HepG2 (cell line): ENCODE measurements around the gene WDR35. TPM values are rescaled to one million over a fixed set of nuclear protein-coding genes. Genes with fewer than 3 reads are reported as not detected.

Source experiments
- ARID2 ChIP-seq: sonication (generic); formaldehyde crosslinking; IDR thresholded peaks from 2 replicates; pipeline ENCODE4 v1.8.1; 2022; ENCODE audit warnings: mild to moderate bottlenecking, missing genetic modification reagents, borderline replicate concordance
- ATRX ChIP-seq: sonication (generic); formaldehyde crosslinking; IDR thresholded peaks from 2 replicates; pipeline ENCODE4 v1.4.0; 2020; ENCODE audit warnings: missing genetic modification reagents, borderline replicate concordance
- DNMT1 ChIP-seq: sonication (generic); formaldehyde crosslinking; IDR thresholded peaks from 2 replicates; pipeline ENCODE4 v1.5.1; 2020; ENCODE audit warnings: mild to moderate bottlenecking, missing genetic modification reagents
- E2F1 ChIP-seq: sonication (generic); formaldehyde crosslinking; IDR thresholded peaks from 2 replicates; pipeline ENCODE4 v1.5.0; 2020; ENCODE audit warnings: missing genetic modification reagents
- GMEB1 ChIP-seq: sonication (generic); formaldehyde crosslinking; IDR thresholded peaks from 2 replicates; pipeline ENCODE4 v1.5.1; 2020; ENCODE audit warnings: missing genetic modification reagents, mild to moderate bottlenecking, borderline replicate concordance
- HDAC2 ChIP-seq: sonication (generic); formaldehyde crosslinking; IDR thresholded peaks from 2 replicates; pipeline ENCODE4 v1.4.0; 2020; ENCODE audit warnings: missing genetic modification reagents
- HMGA1 ChIP-seq: sonication (generic); formaldehyde crosslinking; conservative IDR thresholded peaks from 2 replicates; pipeline ENCODE4 v1.4.0; 2020; ENCODE audit warnings: missing genetic modification reagents
- IKZF4 ChIP-seq: sonication (generic); formaldehyde crosslinking; IDR thresholded peaks from 2 replicates; pipeline ENCODE4 v1.5.1; 2020; ENCODE audit warnings: borderline replicate concordance, mild to moderate bottlenecking, low read depth, missing genetic modification reagents; ENCODE audit errors: not compliant biosample characterization
- KAT2B ChIP-seq: fragments of 150-350 bp; IDR thresholded peaks from 2 replicates; pipeline ENCODE4 v1.6.1; 2014; ENCODE audit warnings: low read depth, low read length, borderline replicate concordance
- MXI1 ChIP-seq: IDR thresholded peaks from 3 replicates; pipeline ENCODE4 v1.6.1; 2012; ENCODE audit warnings: low read depth, low read length, inconsistent platforms, borderline replicate concordance
- NCOA1 ChIP-seq: sonication (generic); formaldehyde crosslinking; IDR thresholded peaks from 2 replicates; pipeline ENCODE4 v1.9.0; 2021; ENCODE audit warnings: missing genetic modification reagents
- SAP130 ChIP-seq: IDR thresholded peaks from 2 replicates; pipeline ENCODE4 v1.6.1; 2016; ENCODE audit warnings: low read depth
- SRSF1 ChIP-seq: fragments of 200-400 bp; formaldehyde crosslinking; optimal IDR thresholded peaks from 2 replicates; pipeline ENCODE3; 2017; ENCODE audit warnings: mild to moderate bottlenecking, low read depth, low read length, moderate library complexity
- SUZ12 ChIP-seq: fragments of 150-350 bp; IDR thresholded peaks from 2 replicates; pipeline ENCODE4 v1.6.1; 2014; ENCODE audit warnings: low read depth, low read length
- TAF15 ChIP-seq: fragments of 200-400 bp; formaldehyde crosslinking; IDR thresholded peaks from one replicate; pipeline ENCODE4 v1.6.1; 2018; ENCODE audit warnings: mild to moderate bottlenecking, low read depth, low read length; ENCODE audit not compliant: poor library complexity, severe bottlenecking
- THAP11 ChIP-seq: IDR thresholded peaks from 2 replicates; pipeline ENCODE4 v1.6.1; 2016; ENCODE audit warnings: missing biosample characterization, missing genetic modification reagents
- ZFP41 ChIP-seq: sonication (generic); formaldehyde crosslinking; IDR thresholded peaks from 2 replicates; pipeline ENCODE4 v1.4.0; 2020; ENCODE audit warnings: mild to moderate bottlenecking, missing genetic modification reagents, borderline replicate concordance
- ZFP62 ChIP-seq: sonication (generic); formaldehyde crosslinking; IDR thresholded peaks from 2 replicates; pipeline ENCODE4 v1.4.0; 2020; ENCODE audit warnings: missing genetic modification reagents
- ZNF256 ChIP-seq: sonication (generic); formaldehyde crosslinking; conservative IDR thresholded peaks from 2 replicates; pipeline ENCODE4 v1.4.0; 2020; ENCODE audit warnings: missing genetic modification reagents
- ZNF343 ChIP-seq: sonication (generic); formaldehyde crosslinking; IDR thresholded peaks from 2 replicates; pipeline ENCODE4 v1.4.0; 2020; ENCODE audit warnings: mild to moderate bottlenecking, missing genetic modification reagents
- ZNF761 ChIP-seq: sonication (generic); formaldehyde crosslinking; conservative IDR thresholded peaks from 2 replicates; pipeline ENCODE4 v1.4.0; 2020; ENCODE audit warnings: mild to moderate bottlenecking, missing genetic modification reagents
- ZNF773 ChIP-seq: sonication (generic); formaldehyde crosslinking; IDR thresholded peaks from 2 replicates; pipeline ENCODE4 v1.4.0; 2020; ENCODE audit warnings: missing genetic modification reagents, borderline replicate concordance
- polyA plus RNA-seq, 8 experiments: library from polyadenylated mRNA; depleted of rRNA in 3 of 8; stranded (reverse) in 7 of 8; unstranded in 1 of 8; fragments of >200 nt; fragmentation: Illumina TruSeq in 4 of 8; extraction: Trizol in 4 of 8; gene quantifications; 2 replicates each; pipeline versions ENCODE4 v1.2.1 to v1.2.3, GENCODE V29; 2011 to 2016; ENCODE audit warnings: low read depth in 4 of 8, missing spikeins in 1 of 8, mixed read lengths in 1 of 8; ENCODE audit not compliant: insufficient read depth in 1 of 8
- total RNA-seq, 5 experiments: library from RNA; depleted of rRNA; stranded (reverse); fragments of >200 nt; fragmentation: Illumina TruSeq; extraction: Trizol; gene quantifications; 2 replicates each; pipeline ENCODE4 v1.2.3, GENCODE V29; 2016; ENCODE audit warnings: low read depth in 1 of 5
- TF ChIP-seq, protein P1 (sequence below): sonication (generic); formaldehyde crosslinking; IDR thresholded peaks from 2 replicates; pipeline ENCODE4 v1.9.0; 2021; ENCODE audit warnings: missing genetic modification reagents, borderline replicate concordance
- TF ChIP-seq, protein P2 (sequence below): sonication (generic); formaldehyde crosslinking; IDR thresholded peaks from 2 replicates; pipeline ENCODE4 v1.8.1; 2022; ENCODE audit warnings: low read depth, mild to moderate bottlenecking, missing genetic modification reagents

Gene WDR35
- total and polyA plus RNA-seq, 2 of the 13 experiments (the other 11 are each of a cell fraction or from before 2014, with no cell fraction given), result 11.1 to 19.6 TPM

DNA sequence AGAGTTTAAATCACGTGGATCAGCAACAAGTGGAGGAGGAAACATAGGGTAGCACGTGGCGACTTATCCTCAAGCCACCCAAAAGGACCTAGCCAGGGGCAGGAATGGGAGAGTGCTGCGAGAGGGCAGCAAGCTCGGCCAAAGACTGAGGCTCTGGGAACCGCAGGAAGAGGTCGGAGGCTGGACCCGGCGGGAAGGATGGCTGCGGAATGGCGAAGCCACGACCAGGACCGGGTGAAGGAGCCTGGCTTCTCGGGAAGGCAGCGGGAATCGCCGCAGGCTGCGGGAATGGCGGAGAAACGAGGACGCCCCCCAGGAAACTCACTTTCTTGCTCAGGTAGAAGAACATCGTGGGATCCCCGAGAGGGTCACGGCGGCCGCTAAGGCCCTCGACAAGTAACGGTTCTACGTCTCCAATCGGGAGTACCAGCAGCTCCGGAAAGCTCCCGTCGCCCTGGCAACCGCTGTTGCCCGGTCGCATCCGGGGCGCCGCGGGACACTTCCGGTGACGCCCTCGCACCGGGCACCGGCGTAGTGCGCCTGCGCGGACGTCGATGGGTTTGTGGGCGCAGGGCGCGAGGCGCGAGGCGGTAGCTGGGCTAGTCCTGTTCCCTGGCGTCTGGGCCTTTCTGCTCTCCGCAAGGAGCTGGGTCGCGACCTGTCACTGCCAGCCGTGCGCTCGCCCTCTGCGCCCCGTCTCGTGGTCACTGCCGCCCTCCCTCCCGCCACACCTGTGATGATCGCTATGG, at the start of gene WDR35 (continued):
- TF ChIP-seq HMGA1 (CRISPR knock-in tag) (no peak), SAP130 (CRISPR knock-in tag) (peak; percentile 98), KAT2B (no peak), ZNF343 (no peak; the same call in 1 of the 2 replicates), SUZ12 (no peak), ATRX (CRISPR knock-in tag) (no peak), GMEB1 (CRISPR knock-in tag) (peak; percentile 87), ZNF773 (no peak), ZFP62 (CRISPR knock-in tag) (no peak), THAP11 (peak; percentile 90), ZFP41 (CRISPR knock-in tag) (0 out of 2 replicates have a peak, but pooled peaks have one; percentile 73), HDAC2 (CRISPR knock-in tag) (peak; percentile 88), E2F1 (CRISPR knock-in tag) (peak; percentile 66), ARID2 (peak; percentile 67; the same call in 1 of the 2 replicates), TAF15 (peak; percentile 42), DNMT1 (CRISPR knock-in tag) (peak; percentile 94), ZNF256 (CRISPR knock-in tag) (peak; percentile 74; the same call in 1 of the 2 replicates), IKZF4 (CRISPR knock-in tag) (peak; percentile 94), SRSF1 (no peak), ZNF761 (CRISPR knock-in tag) (no peak; the same call in 1 of the 2 replicates), NCOA1 (CRISPR knock-in tag) (peak; percentile 95), MXI1 (peak; percentile 95)
- TF ChIP-seq, protein P1, sequence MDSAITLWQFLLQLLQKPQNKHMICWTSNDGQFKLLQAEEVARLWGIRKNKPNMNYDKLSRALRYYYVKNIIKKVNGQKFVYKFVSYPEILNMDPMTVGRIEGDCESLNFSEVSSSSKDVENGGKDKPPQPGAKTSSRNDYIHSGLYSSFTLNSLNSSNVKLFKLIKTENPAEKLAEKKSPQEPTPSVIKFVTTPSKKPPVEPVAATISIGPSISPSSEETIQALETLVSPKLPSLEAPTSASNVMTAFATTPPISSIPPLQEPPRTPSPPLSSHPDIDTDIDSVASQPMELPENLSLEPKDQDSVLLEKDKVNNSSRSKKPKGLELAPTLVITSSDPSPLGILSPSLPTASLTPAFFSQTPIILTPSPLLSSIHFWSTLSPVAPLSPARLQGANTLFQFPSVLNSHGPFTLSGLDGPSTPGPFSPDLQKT (CRISPR knock-in tag), result no peak
- TF ChIP-seq, protein P2, sequence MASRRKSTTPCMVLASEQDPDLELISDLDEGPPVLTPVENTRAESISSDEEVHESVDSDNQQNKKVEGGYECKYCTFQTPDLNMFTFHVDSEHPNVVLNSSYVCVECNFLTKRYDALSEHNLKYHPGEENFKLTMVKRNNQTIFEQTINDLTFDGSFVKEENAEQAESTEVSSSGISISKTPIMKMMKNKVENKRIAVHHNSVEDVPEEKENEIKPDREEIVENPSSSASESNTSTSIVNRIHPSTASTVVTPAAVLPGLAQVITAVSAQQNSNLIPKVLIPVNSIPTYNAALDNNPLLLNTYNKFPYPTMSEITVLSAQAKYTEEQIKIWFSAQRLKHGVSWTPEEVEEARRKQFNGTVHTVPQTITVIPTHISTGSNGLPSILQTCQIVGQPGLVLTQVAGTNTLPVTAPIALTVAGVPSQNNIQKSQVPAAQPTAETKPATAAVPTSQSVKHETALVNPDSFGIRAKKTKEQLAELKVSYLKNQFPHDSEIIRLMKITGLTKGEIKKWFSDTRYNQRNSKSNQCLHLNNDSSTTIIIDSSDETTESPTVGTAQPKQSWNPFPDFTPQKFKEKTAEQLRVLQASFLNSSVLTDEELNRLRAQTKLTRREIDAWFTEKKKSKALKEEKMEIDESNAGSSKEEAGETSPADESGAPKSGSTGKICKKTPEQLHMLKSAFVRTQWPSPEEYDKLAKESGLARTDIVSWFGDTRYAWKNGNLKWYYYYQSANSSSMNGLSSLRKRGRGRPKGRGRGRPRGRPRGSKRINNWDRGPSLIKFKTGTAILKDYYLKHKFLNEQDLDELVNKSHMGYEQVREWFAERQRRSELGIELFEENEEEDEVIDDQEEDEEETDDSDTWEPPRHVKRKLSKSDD (CRISPR knock-in tag), result no peak
